Right lobe of liver (tissue), 6 donors: ENCODE measurements around the gene ATP8B3. TPM values are rescaled to one million over a fixed set of nuclear protein-coding genes. Genes with fewer than 3 reads are reported as not detected.

Experiments used
- ATAC-seq, 4 donors: fragments of 200-7000 bp; cut with Tn5 transposase; one replicate each; pipeline ENCODE4 v1.9.1; 2020; ENCODE audit warnings: mild to moderate bottlenecking in 4 of 4, moderate library complexity in 4 of 4
- DNase-seq, 3 donors: peaks; one replicate each; pipeline ENCODE4 v3.0.0-alpha.2; 2020
- H3K27ac ChIP-seq, 3 donors: fragments of 200-600 bp; one replicate each; pipeline ENCODE4 v1.8.0; 2022
- H3K27me3 ChIP-seq, 2 donors: fragments of 200-600 bp; one replicate each; pipeline ENCODE4 v1.8.0; 2022
- H3K36me3 ChIP-seq, 4 donors: fragments of 200-600 bp; sonication (generic) in 1 of 4; one replicate each; pipeline versions ENCODE4 v1.5.1 to v1.8.0; 2017 to 2022; ENCODE audit warnings: control low read depth in 1 of 4
- H3K4me1 ChIP-seq, 4 donors: fragments of 200-600 bp; sonication (generic) in 1 of 4; one replicate each; pipeline versions ENCODE4 v1.5.1 to v1.8.0; 2017 to 2022; ENCODE audit warnings: control low read depth in 1 of 4
- H3K4me3 ChIP-seq, 3 donors: fragments of 200-600 bp; one replicate each; pipeline ENCODE4 v1.8.0; 2022
- H3K9me3 ChIP-seq, 4 donors: fragments of 200-600 bp; sonication (generic) in 1 of 4; one replicate each; pipeline versions ENCODE4 v1.5.1 to v1.8.0; 2017 to 2022; ENCODE audit warnings: control low read depth in 1 of 4
- CTCF ChIP-seq, 4 donors: fragments of 200-600 bp in 3 of 4; fragments of 450-650 bp in 1 of 4; IDR thresholded peaks; one replicate each; pipeline versions ENCODE4 v1.5.1 to v1.8.0; 2016 to 2022; ENCODE audit warnings: antibody characterized with exemption in 4 of 4, mild to moderate bottlenecking in 2 of 4
- POLR2A ChIP-seq: fragments of 450-650 bp; IDR thresholded peaks from one replicate; pipeline ENCODE4 v1.6.1; 2017; ENCODE audit warnings: antibody characterized with exemption, mild to moderate bottlenecking
- WGBS: methylation state at CpG from one replicate; pipeline ENCODE4 v1.1.6; 2018; ENCODE audit warnings: low coverage, low lambda C conversion rate; ENCODE audit not compliant: insufficient coverage; ENCODE audit errors: missing lambda C conversion rate; 5-methylcytosine and 5-hydroxymethylcytosine counted together
- intact Hi-C, 2 donors: fragments of 100-400 bp; cut with DNase I; formaldehyde crosslinking; loops; one replicate each; pipeline versions ENCODE4 v1.11.2 to v1.14.1; 2022
- total RNA-seq, 6 experiments: library from RNA; depleted of rRNA in 2 of 6; stranded (reverse); fragments of >200 nt in 2 of 6; fragmentation: NEBNext Ultra II Directional in 3 of 6; extraction: Animal tissue kit (Norgen Biotek cat#: 25700) in 3 of 6; gene quantifications; one replicate each; pipeline versions ENCODE4 v1.1.0 to v1.2.4, GENCODE V29; 2016 to 2023
- donor health status: DM: no; HTN: yes; CAD: no.
- donor health status: DM: no; HTN: no; CAD: no.
- donor health status: DM: no; HTN: no; CAD: no.
- donor health status: DM: no; HTN: yes; CAD: no.
- donor health status: DM: no; HTN: yes; CAD: no.

ATP8B3 gene
- total RNA-seq, 6 experiments from 2014 or later, result 0.86 to 5.7 (median 3.1) TPM

DNA sequence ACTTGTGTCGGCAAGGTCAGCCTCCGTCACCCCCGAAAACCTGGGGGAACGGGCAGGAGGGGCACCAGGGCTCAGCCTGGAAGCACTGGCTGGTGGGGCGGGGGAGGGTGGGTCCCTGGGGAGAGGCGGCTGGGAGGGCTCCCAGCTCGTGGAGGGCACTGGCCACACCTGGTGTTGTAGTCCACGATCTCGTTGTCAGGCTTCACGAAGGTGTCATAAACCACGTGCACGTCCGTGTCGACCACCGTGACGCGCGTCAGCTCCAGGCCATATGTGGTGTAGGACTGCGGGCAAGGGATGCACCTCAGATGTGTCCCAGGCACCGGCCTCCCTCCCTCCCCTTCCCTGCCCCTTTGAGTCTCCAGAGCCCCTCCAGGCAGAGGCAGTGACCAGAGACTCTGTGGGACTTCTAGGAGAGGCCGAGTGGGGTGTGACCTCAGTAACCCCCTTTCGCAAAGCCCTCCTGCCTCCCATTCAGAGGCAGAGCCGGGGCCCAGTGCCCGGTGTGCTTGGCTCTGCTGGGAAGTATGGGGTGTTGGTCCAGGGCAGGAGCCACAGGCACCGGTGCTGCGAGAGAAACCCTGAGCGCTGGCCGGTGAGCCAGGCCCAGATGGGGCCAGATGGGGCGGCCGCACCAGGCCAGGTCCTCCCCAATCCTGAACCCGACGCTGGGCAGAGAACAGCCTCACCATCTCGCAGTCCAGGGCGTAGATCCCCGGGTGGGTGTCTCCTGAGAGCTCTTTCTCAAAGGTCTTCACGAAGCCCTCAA, 4.6 kb upstream of the ATP8B3 start:
- no CpG with 5 or more reads among the region's 36 CpGs for WGBS
- no peak for ATAC-seq
- H3K27ac ChIP-seq, result no peak overlapping the region

DNA sequence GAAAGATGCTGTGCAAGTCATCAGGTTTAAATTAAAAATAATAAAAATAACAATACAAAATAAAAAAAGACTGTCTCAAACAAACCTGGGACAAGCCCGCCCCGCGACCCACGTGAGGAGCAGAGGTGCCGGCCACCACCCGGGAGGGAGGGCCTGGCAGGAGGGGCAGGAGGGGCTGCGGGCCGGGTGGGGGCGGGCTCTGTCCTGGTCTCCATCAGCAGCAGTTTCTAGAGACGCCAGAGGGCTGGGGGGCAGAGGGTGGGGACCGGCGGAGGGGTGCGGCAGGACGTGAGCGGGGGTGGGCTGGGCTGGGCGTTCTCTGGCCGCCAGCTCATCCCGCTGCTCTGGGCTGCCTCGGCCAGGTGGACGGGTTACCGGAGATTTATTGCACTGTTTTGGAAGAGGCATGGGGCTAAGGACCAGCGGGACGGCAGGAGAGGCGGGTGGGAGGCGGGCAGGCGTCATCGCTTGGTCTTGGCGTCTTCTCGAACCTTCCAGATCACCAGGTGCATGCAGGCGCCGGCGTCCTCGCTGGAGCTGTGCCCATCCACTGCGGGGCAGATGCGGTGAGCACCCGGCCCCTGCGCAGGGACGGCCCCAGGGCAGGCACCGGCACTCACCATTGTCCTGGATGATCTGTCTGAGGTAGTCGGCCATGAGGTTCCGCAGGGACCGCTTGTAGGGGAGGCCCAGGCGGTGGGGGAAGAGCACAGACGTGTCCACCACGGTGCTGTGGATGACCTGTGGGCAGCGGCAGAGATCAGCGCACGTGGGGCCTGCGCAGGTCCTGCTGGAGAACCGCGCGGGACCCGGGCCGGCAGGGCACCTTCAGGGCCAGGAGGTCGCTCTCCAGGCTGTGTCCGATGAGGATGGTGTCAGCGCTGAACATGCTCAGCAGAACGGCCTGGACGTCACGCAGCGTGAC, 3.8 kb upstream of the ATP8B3 start:
- DNase-seq, result no peak
- Histone ChIP-seq H3K9me3 (no peaks in the 10 kb centered on the region), H3K27ac (no peak overlapping the region), H3K4me3 (no peak overlapping the region), H3K27me3 (no peaks in the 10 kb centered on the region), H3K36me3 (peaks cover 0 to 56% (median 32%) of the 10 kb centered on the region in 4 donors), H3K4me1 (peaks cover 0 to 6% (median 0%) of the 10 kb centered on the region in 4 donors)
- TF ChIP-seq POLR2A (no peak), CTCF (IDR thresholded peaks at IDR 0.05) (no peak)
- 97% methylated on average over 5 of the region's 61 CpGs for WGBS
- no peak for ATAC-seq
- intact Hi-C loops, result no loop called here

More for the DNA sequence above, 4.6 kb upstream of the ATP8B3 start:
- peaks cover 0 to 6% (median 0%) of the 10 kb centered on the region in 4 donors for H3K4me1 ChIP-seq
- H3K36me3 ChIP-seq, result peaks cover 0 to 61% (median 33%) of the 10 kb centered on the region in 4 donors
- DNase-seq, result no peak
- intact Hi-C loops, result no loop called here
- no peaks in the 10 kb centered on the region for H3K27me3 ChIP-seq
- no peaks in the 10 kb centered on the region for H3K9me3 ChIP-seq
- TF ChIP-seq POLR2A, result no peak
- no peak for TF ChIP-seq CTCF (IDR thresholded peaks at IDR 0.05)
- no peak overlapping the region for H3K4me3 ChIP-seq

GRCh38 chr19:1814833-1815604, 2.9 kb upstream of the ATP8B3 start:
- TF ChIP-seq POLR2A, result no peak
- TF ChIP-seq CTCF (IDR thresholded peaks at IDR 0.05), result no peak
- peaks cover 0 to 6% (median 0%) of the 10 kb centered on the region in 4 donors for H3K4me1 ChIP-seq
- no peak overlapping the region for H3K27ac ChIP-seq
- no peaks in the 10 kb centered on the region for H3K9me3 ChIP-seq
- no peak overlapping the region for H3K4me3 ChIP-seq
- peaks cover 0 to 48% (median 27%) of the 10 kb centered on the region in 4 donors for H3K36me3 ChIP-seq
- intact Hi-C loops, result no loop called here
- 83% methylated on average over 11 of the region's 26 CpGs for WGBS
- no peak for ATAC-seq
- no peaks in the 10 kb centered on the region for H3K27me3 ChIP-seq
- no peak for DNase-seq

DNA sequence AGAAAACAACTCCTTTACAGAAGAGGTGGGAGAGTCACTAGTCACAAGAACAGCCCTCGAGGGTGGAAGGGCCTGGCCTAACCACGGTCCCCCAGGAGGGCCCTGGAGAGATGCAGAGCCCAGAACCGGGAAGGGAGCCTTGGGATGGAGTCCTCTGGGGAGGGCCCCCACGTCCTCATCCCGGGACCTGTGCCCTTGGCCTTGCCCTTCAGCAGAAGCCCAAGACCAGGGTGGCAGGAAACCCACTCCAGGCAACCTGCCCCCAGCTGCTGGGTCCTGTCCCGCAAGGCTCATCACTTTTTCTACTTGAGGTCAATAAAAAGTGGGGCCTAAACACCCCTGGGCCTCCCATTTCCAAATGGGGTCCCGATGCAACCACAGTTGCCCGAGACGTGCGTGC, 2.3 kb upstream of the ATP8B3 start:
- H3K4me3 ChIP-seq, result no peak overlapping the region
- H3K36me3 ChIP-seq, result peaks cover 0 to 42% (median 22%) of the 10 kb centered on the region in 4 donors
- intact Hi-C loops, result no loop called here
- H3K27me3 ChIP-seq, result no peaks in the 10 kb centered on the region
- no peak for DNase-seq
- no peaks in the 10 kb centered on the region for H3K9me3 ChIP-seq
- H3K27ac ChIP-seq, result no peak overlapping the region
- TF ChIP-seq CTCF (IDR thresholded peaks at IDR 0.05) (no peak), POLR2A (no peak)
- no peak for ATAC-seq
- H3K4me1 ChIP-seq, result peaks cover 0 to 6% (median 0%) of the 10 kb centered on the region in 4 donors
- WGBS, result 73% methylated on average over 2 of the region's 10 CpGs
